ENCODE measurements around the gene ZNF764. TPM values are rescaled to one million over a fixed set of nuclear protein-coding genes. Genes with fewer than 3 reads are reported as not detected.

ZNF764 gene
- polyA plus RNA-seq, 1 donor (not counting 4 experiments of a cell fraction or from before 2014, with no cell fraction given), result 1.6 TPM

- Histone ChIP-seq H3K79me2 (ENCODE audit: control insufficient read depth, insufficient read depth, low read length) (peaks cover 28% of the 10 kb centered on the region), H3K4me3 (ENCODE audit: control insufficient read depth in 2 of 3, extremely low read depth in 1 of 3, insufficient read depth in 2 of 3, low read depth in 1 of 3, low read length in 3 of 3) (no peak overlapping the region), H3K27ac (ENCODE audit: control insufficient read depth, insufficient read depth, low read length) (no peak overlapping the region), H3K27me3 (ENCODE audit: control insufficient read depth, extremely low read depth, insufficient read depth, low read length) (no peaks in the 10 kb centered on the region), H3K4me1 (ENCODE audit: control insufficient read depth, extremely low read depth, insufficient read depth, low read length) (peaks cover 5% of the 10 kb centered on the region), H3K9ac (ENCODE audit: control insufficient read depth, extremely low read depth, insufficient read depth, low read length) (no peak overlapping the region), H3K4me2 (ENCODE audit: control insufficient read depth, extremely low read depth, insufficient read depth, low read depth, low read length) (no peak overlapping the region), H4K20me1 (ENCODE audit: control insufficient read depth, extremely low read depth, insufficient read depth, low read length) (no peaks in the 10 kb centered on the region), H3K36me3 (ENCODE audit: control insufficient read depth in 2 of 2, extremely low read depth in 1 of 2, insufficient read depth in 2 of 2, low read length in 2 of 2) (peaks cover 6 to 16% of the 10 kb centered on the region in 2 experiments), H2AFZ (ENCODE audit: control insufficient read depth, low read length) (no peak overlapping the region), H3K9me1 (ENCODE audit: control insufficient read depth, extremely low read depth, insufficient read depth, low read length) (no peaks in the 10 kb centered on the region), H3K9me3 (ENCODE audit: control insufficient read depth, low read depth, low read length) (no peaks in the 10 kb centered on the region)
- dilution Hi-C loops (cut with MboI; ENCODE audit: extremely low pct_ligation_motif_present, low sequenced_read_pairs), result no loop called here
- DNase-seq (ENCODE audit: low read depth, low spot score) (no peak), FAIRE-seq (no peak)
- TF ChIP-seq EZH2 (IDR thresholded peaks at IDR 0.05; ENCODE audit: low read length) (no peak), CTCF (optimal IDR thresholded peaks at IDR 0.05 in 1 of 3, IDR thresholded peaks at IDR 0.05 in 1 of 3, conservative IDR thresholded peaks at IDR 0.05 in 1 of 3; ENCODE audit: extremely low read depth in 1 of 3, insufficient read depth in 2 of 3, low read length in 3 of 3) (no peak)
Measured at GRCh38 chr16:30581457-30581856, 23.3 kb upstream of the ZNF764 start.

GRCh38 chr16:30574678-30575077 lies 16.5 kb upstream of the ZNF764 start:
- H3K9me3 ChIP-seq (ENCODE audit: control insufficient read depth, low read depth, low read length), result no peaks in the 10 kb centered on the region
- dilution Hi-C loops (cut with MboI; ENCODE audit: extremely low pct_ligation_motif_present, low sequenced_read_pairs), result no loop called here
- no peaks in the 10 kb centered on the region for H4K20me1 ChIP-seq (ENCODE audit: control insufficient read depth, extremely low read depth, insufficient read depth, low read length)
- DNase-seq (ENCODE audit: low read depth, low spot score) (no peak), FAIRE-seq (no peak)
- H3K79me2 ChIP-seq (ENCODE audit: control insufficient read depth, insufficient read depth, low read length), result no peaks in the 10 kb centered on the region
- no peak for TF ChIP-seq CTCF (optimal IDR thresholded peaks at IDR 0.05 in 1 of 3, IDR thresholded peaks at IDR 0.05 in 1 of 3, conservative IDR thresholded peaks at IDR 0.05 in 1 of 3; ENCODE audit: extremely low read depth in 1 of 3, insufficient read depth in 2 of 3, low read length in 3 of 3)
- TF ChIP-seq EZH2 (IDR thresholded peaks at IDR 0.05; ENCODE audit: low read length), result no peak
- no peak overlapping the region for H3K4me2 ChIP-seq (ENCODE audit: control insufficient read depth, extremely low read depth, insufficient read depth, low read depth, low read length)
- no peak overlapping the region for H2AFZ ChIP-seq (ENCODE audit: control insufficient read depth, low read length)
- H3K9ac ChIP-seq (ENCODE audit: control insufficient read depth, extremely low read depth, insufficient read depth, low read length), result no peak overlapping the region
- no peak overlapping the region for H3K27ac ChIP-seq (ENCODE audit: control insufficient read depth, insufficient read depth, low read length)
- no peaks in the 10 kb centered on the region for H3K9me1 ChIP-seq (ENCODE audit: control insufficient read depth, extremely low read depth, insufficient read depth, low read length)
- H3K4me3 ChIP-seq (ENCODE audit: control insufficient read depth in 2 of 3, extremely low read depth in 1 of 3, insufficient read depth in 2 of 3, low read depth in 1 of 3, low read length in 3 of 3), result no peak overlapping the region
- H3K4me1 ChIP-seq (ENCODE audit: control insufficient read depth, extremely low read depth, insufficient read depth, low read length), result peaks cover 5% of the 10 kb centered on the region
- no peaks in the 10 kb centered on the region for H3K27me3 ChIP-seq (ENCODE audit: control insufficient read depth, extremely low read depth, insufficient read depth, low read length)
- peaks cover 0 to 6% of the 10 kb centered on the region in 2 experiments for H3K36me3 ChIP-seq (ENCODE audit: control insufficient read depth in 2 of 2, extremely low read depth in 1 of 2, insufficient read depth in 2 of 2, low read length in 2 of 2)
